Mucosa of descending colon (tissue), 3 donors: Measurements from ENCODE around the gene ADAM19. TPM values are rescaled to one million over a fixed set of nuclear protein-coding genes. Genes with fewer than 3 reads are reported as not detected.

ENCODE experiments used
- ATAC-seq: fragments of 200-7000 bp; cut with Tn5 transposase; one replicate; pipeline ENCODE4 v1.9.1; 2020; ENCODE audit warnings: mild to moderate bottlenecking, moderate library complexity
- DNase-seq, 3 donors: peaks; one replicate each; pipeline ENCODE4 v3.0.0-alpha.2; 2020
- H3K36me3 ChIP-seq: fragments of 200-600 bp; one replicate; pipeline ENCODE4 v1.8.0; 2021; ENCODE audit warnings: low read depth, mild to moderate bottlenecking
- H3K4me1 ChIP-seq: fragments of 200-600 bp; one replicate; pipeline ENCODE4 v1.8.0; 2021; ENCODE audit warnings: low read depth, mild to moderate bottlenecking
- H3K4me3 ChIP-seq: fragments of 200-600 bp; one replicate; pipeline ENCODE4 v1.8.0; 2021; ENCODE audit warnings: mild to moderate bottlenecking
- H3K9me3 ChIP-seq: fragments of 200-600 bp; one replicate; pipeline ENCODE4 v1.8.0; 2021; ENCODE audit warnings: mild to moderate bottlenecking
- CTCF ChIP-seq: fragments of 200-600 bp; IDR thresholded peaks from one replicate; pipeline ENCODE4 v1.8.0; 2022; ENCODE audit warnings: antibody characterized with exemption, mild to moderate bottlenecking
- intact Hi-C, 2 donors: fragments of 100-400 bp; cut with DNase I in 1 of 2; cut with micrococcal nuclease in 1 of 2; formaldehyde crosslinking; loops; one replicate each; pipeline versions ENCODE4 v1.11.0 to v1.11.1; 2022; cut with DNase I, micrococcal nuclease
- total RNA-seq, 3 donors: library from RNA; stranded (reverse); fragmentation: NEBNext Ultra II Directional in 2 of 3; extraction: Animal tissue kit (Norgen Biotek cat#: 25700) in 2 of 3; gene quantifications; one replicate each; pipeline versions ENCODE4 v1.2.1 to v1.2.4, GENCODE V29; 2021 to 2023
- donor health status: DM: no; HTN: no; CAD: no; lungs with moderate emphysema.
- donor health status: DM: no; HTN: no; CAD: no.
- donor health status: DM: no; HTN: yes; CAD: no.

Gene ADAM19
- total RNA-seq, 3 donors from 2014 or later: 6.4 to 32.6 (median 8.9) TPM

- Histone ChIP-seq H3K4me3 (no peak overlapping the region), H3K36me3 (no peaks in the 10 kb centered on the region), H3K4me1 (no peaks in the 10 kb centered on the region), H3K9me3 (no peaks in the 10 kb centered on the region)
- no peak for TF ChIP-seq CTCF
- DNase-seq (no peak), ATAC-seq (peak; percentile 25)
- intact Hi-C loops: no loop called here
Observed at GRCh38 chr5:157582731-157583620, 7.4 kb upstream of the ADAM19 start.

- H3K36me3 ChIP-seq: no peaks in the 10 kb centered on the region
- intact Hi-C loops: no loop called here
- no peaks in the 10 kb centered on the region for H3K9me3 ChIP-seq
- DNase-seq: no peak
- H3K4me3 ChIP-seq: no peak overlapping the region
- H3K4me1 ChIP-seq: no peaks in the 10 kb centered on the region
- ATAC-seq: no peak
- no peak for TF ChIP-seq CTCF
Observed at GRCh38 chr5:157581901-157582300, 6.3 kb upstream of the ADAM19 start.

- Histone ChIP-seq H3K9me3 (no peaks in the 10 kb centered on the region), H3K4me3 (no peak overlapping the region), H3K36me3 (no peaks in the 10 kb centered on the region), H3K4me1 (peaks cover 3% of the 10 kb centered on the region)
- TF ChIP-seq CTCF: no peak
- DNase-seq (no peak), ATAC-seq (no peak)
- intact Hi-C loops: no loop called here
Observed at GRCh38 chr5:157578079-157578780, 2.7 kb upstream of the ADAM19 start.

GRCh38 chr5:157576678-157577077 is 1.1 kb upstream of the ADAM19 start:
- intact Hi-C loops: no loop called here
- Histone ChIP-seq H3K4me1 (peaks cover 3% of the 10 kb centered on the region), H3K36me3 (no peaks in the 10 kb centered on the region), H3K9me3 (no peaks in the 10 kb centered on the region), H3K4me3 (no peak overlapping the region)
- ATAC-seq: no peak
- no peak for DNase-seq
- no peak for TF ChIP-seq CTCF

GRCh38 chr5:157574456-157575380 is 857 bp downstream of the ADAM19 start:
- Histone ChIP-seq H3K4me1 (peaks cover 3% of the 10 kb centered on the region), H3K9me3 (no peaks in the 10 kb centered on the region), H3K4me3 (peak overlapping the region; percentile 41), H3K36me3 (no peaks in the 10 kb centered on the region)
- intact Hi-C loops: no loop called here
- peak; percentile 39 for ATAC-seq
- no peak for TF ChIP-seq CTCF
- DNase-seq: peak; percentile 45 to 69 (median 49)
